Measurements from ENCODE around the gene FER. TPM values are rescaled to one million over a fixed set of nuclear protein-coding genes. Genes with fewer than 3 reads are reported as not detected.

FER gene
- polyA plus RNA-seq, 1 of the 3 experiments (the other 2 are of a cell fraction) = 1.8 TPM

DNA sequence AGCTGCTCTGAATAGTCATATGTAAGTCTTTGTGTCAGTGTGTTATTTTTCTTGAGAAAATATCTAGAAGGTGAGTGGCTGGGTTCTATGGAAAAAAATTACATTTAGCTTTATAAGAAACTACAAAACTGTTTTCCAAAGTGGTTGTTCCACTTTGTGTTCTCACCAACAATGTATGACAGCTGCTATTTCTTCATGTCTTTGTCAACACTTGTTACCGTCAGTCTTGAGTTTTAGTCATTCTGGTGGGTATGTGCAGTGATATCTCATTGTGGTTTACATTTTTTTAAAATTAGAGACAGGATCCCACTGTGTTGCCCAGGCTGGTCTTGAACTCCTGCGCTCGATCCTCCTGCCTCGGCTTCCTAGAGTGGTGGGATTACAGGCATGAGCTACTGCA, 415.6 kb downstream of the FER start:
- Histone ChIP-seq H3K79me2 (ENCODE audit: insufficient read depth) (no peaks in the 10 kb centered on the region), H3K9me2 (no peaks in the 10 kb centered on the region), H2AFZ (ENCODE audit: low read depth) (no peak overlapping the region), H3K4me3 (ENCODE audit: low read depth in 2 of 2, low read length in 1 of 2) (no peak overlapping the region), H3K36me3 (replicated peaks in 1 of 2; ENCODE audit: control insufficient read depth in 1 of 2, insufficient read depth in 2 of 2, low read length in 1 of 2) (no peaks in the 10 kb centered on the region), H4K20me1 (ENCODE audit: insufficient read depth) (no peaks in the 10 kb centered on the region), H3K9ac (no peak overlapping the region), H3K27me3 (ENCODE audit: insufficient read depth) (no peaks in the 10 kb centered on the region), H3K4me2 (no peak overlapping the region), H3F3A (replicated peaks; ENCODE audit: insufficient read depth) (no peaks in the 10 kb centered on the region), H3K4me1 (ENCODE audit: control insufficient read depth in 1 of 2, insufficient read depth in 2 of 2, low read depth in 1 of 2, low read length in 1 of 2) (no peaks in the 10 kb centered on the region), H3K9me3 (no peaks in the 10 kb centered on the region), H3K27ac (ENCODE audit: low read depth in 2 of 2, low read length in 1 of 2) (no peak overlapping the region)
- TF ChIP-seq NRF1 (IDR thresholded peaks at IDR 0.05; ENCODE audit: low read depth, low read length) (no peak), FOSL2 (IDR thresholded peaks at IDR 0.05; ENCODE audit: borderline replicate concordance, low read depth) (no peak), MEF2A (IDR thresholded peaks at IDR 0.05; ENCODE audit: borderline replicate concordance, low read depth) (no peak), JUND (IDR thresholded peaks at IDR 0.05) (no peak), EP300 (IDR thresholded peaks at IDR 0.05; ENCODE audit: borderline replicate concordance in 1 of 2, low read depth in 1 of 2, low read length in 1 of 2) (no peak)
- DNase-seq = no peak
- ChIA-PET POLR2A (no interaction called here), CTCF (no interaction called here)
- 99% methylated on average over 4 of the region's 4 CpGs for WGBS (ENCODE audit: low lambda C conversion rate)

DNA sequence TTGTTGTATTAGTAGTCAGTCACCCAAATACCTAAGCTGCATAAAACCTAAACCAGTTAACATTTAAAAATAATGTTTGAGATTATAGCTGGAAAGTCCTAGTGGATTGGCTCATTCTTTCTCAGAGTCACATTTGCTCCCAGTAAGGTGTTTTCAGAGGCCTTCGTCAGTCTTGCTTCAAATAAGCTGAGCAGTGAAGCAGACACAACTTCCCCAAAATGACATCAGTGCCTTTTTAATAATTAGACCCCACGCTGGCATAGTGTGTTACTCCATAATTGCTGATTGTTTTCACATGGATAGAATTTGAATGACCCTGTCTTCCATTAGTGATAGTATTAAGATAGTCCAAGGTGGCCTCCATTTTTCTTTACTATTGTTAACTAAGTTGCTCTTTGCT, 416.3 kb downstream of the FER start:
- Histone ChIP-seq H3K27ac (ENCODE audit: low read depth in 2 of 2, low read length in 1 of 2) (no peak overlapping the region), H3K36me3 (replicated peaks in 1 of 2; ENCODE audit: control insufficient read depth in 1 of 2, insufficient read depth in 2 of 2, low read length in 1 of 2) (no peaks in the 10 kb centered on the region), H2AFZ (ENCODE audit: low read depth) (no peak overlapping the region), H3K4me2 (no peak overlapping the region), H3K9me2 (no peaks in the 10 kb centered on the region), H3K79me2 (ENCODE audit: insufficient read depth) (no peaks in the 10 kb centered on the region), H3K9ac (no peak overlapping the region), H3F3A (replicated peaks; ENCODE audit: insufficient read depth) (no peaks in the 10 kb centered on the region), H3K9me3 (no peaks in the 10 kb centered on the region), H4K20me1 (ENCODE audit: insufficient read depth) (no peaks in the 10 kb centered on the region), H3K4me3 (ENCODE audit: low read depth in 2 of 2, low read length in 1 of 2) (no peak overlapping the region), H3K27me3 (ENCODE audit: insufficient read depth) (no peaks in the 10 kb centered on the region), H3K4me1 (ENCODE audit: control insufficient read depth in 1 of 2, insufficient read depth in 2 of 2, low read depth in 1 of 2, low read length in 1 of 2) (no peaks in the 10 kb centered on the region; a peak in 2 of 4 replicates)
- ChIA-PET POLR2A (no interaction called here), CTCF (no interaction called here)
- no peak for DNase-seq
- TF ChIP-seq, protein P1, sequence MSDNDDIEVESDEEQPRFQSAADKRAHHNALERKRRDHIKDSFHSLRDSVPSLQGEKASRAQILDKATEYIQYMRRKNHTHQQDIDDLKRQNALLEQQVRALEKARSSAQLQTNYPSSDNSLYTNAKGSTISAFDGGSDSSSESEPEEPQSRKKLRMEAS (IDR thresholded peaks at IDR 0.05; ENCODE audit: low read depth) = no peak
- no peak for TF ChIP-seq NRF1 (IDR thresholded peaks at IDR 0.05; ENCODE audit: low read depth, low read length)
- TF ChIP-seq, protein P2, sequence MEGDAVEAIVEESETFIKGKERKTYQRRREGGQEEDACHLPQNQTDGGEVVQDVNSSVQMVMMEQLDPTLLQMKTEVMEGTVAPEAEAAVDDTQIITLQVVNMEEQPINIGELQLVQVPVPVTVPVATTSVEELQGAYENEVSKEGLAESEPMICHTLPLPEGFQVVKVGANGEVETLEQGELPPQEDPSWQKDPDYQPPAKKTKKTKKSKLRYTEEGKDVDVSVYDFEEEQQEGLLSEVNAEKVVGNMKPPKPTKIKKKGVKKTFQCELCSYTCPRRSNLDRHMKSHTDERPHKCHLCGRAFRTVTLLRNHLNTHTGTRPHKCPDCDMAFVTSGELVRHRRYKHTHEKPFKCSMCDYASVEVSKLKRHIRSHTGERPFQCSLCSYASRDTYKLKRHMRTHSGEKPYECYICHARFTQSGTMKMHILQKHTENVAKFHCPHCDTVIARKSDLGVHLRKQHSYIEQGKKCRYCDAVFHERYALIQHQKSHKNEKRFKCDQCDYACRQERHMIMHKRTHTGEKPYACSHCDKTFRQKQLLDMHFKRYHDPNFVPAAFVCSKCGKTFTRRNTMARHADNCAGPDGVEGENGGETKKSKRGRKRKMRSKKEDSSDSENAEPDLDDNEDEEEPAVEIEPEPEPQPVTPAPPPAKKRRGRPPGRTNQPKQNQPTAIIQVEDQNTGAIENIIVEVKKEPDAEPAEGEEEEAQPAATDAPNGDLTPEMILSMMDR (IDR thresholded peaks at IDR 0.05) = no peak
- TF ChIP-seq EP300 (IDR thresholded peaks at IDR 0.05; ENCODE audit: borderline replicate concordance in 1 of 2, low read depth in 1 of 2, low read length in 1 of 2) = no peak
- no peak for TF ChIP-seq GABPA (IDR thresholded peaks at IDR 0.05; ENCODE audit: low read depth)
- no peak for TF ChIP-seq TCF12 (IDR thresholded peaks at IDR 0.05)
- no peak for TF ChIP-seq TAF1 (IDR thresholded peaks at IDR 0.05; ENCODE audit: borderline replicate concordance, low read depth, low read length)
- TF ChIP-seq FOXJ3 (CRISPR knock-in tag; IDR thresholded peaks at IDR 0.05) = no peak
- no peak for TF ChIP-seq SMC3 (IDR thresholded peaks at IDR 0.05; ENCODE audit: low read depth, low read length)
- no peak for TF ChIP-seq RXRA (IDR thresholded peaks at IDR 0.05; ENCODE audit: borderline replicate concordance, low read depth)
- no peak for TF ChIP-seq RAD21 (IDR thresholded peaks at IDR 0.05; ENCODE audit: low read length)
- TF ChIP-seq, protein P3, sequence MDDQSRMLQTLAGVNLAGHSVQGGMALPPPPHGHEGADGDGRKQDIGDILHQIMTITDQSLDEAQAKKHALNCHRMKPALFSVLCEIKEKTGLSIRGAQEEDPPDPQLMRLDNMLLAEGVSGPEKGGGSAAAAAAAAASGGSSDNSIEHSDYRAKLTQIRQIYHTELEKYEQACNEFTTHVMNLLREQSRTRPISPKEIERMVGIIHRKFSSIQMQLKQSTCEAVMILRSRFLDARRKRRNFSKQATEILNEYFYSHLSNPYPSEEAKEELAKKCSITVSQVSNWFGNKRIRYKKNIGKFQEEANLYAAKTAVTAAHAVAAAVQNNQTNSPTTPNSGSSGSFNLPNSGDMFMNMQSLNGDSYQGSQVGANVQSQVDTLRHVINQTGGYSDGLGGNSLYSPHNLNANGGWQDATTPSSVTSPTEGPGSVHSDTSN (IDR thresholded peaks at IDR 0.05) = no peak
- no peak for TF ChIP-seq MEF2A (IDR thresholded peaks at IDR 0.05; ENCODE audit: borderline replicate concordance, low read depth)
- TF ChIP-seq CHD2 (IDR thresholded peaks at IDR 0.05; ENCODE audit: low read length, partially characterized antibody) = no peak
- no peak for TF ChIP-seq NFIC (IDR thresholded peaks at IDR 0.05; ENCODE audit: borderline replicate concordance)
- TF ChIP-seq SIN3A (IDR thresholded peaks at IDR 0.05; ENCODE audit: borderline replicate concordance, low read depth, low read length) = no peak
- 91% methylated on average over 2 of the region's 2 CpGs for WGBS (ENCODE audit: low lambda C conversion rate)
